IPS-15b (cell line): Measurements from ENCODE around the gene HPSE2.

Source experiments
- H3K27me3 ChIP-seq: one replicate; pipeline ENCODE4 v1.6.1; 2013; ENCODE audit warnings: low read length; ENCODE audit not compliant: control insufficient read depth, insufficient read depth
- H3K36me3 ChIP-seq: one replicate; pipeline ENCODE4 v1.6.1; 2013; ENCODE audit warnings: low read length; ENCODE audit not compliant: control insufficient read depth, insufficient read depth
- H3K4me1 ChIP-seq: one replicate; pipeline ENCODE4 v1.6.1; 2013; ENCODE audit warnings: mild to moderate bottlenecking, low read length; ENCODE audit not compliant: control insufficient read depth, insufficient read depth
- H3K4me3 ChIP-seq: one replicate; pipeline ENCODE4 v1.5.1; 2013; ENCODE audit warnings: low read depth, low read length
- H3K9ac ChIP-seq: one replicate; pipeline ENCODE4 v1.6.1; 2013; ENCODE audit warnings: low read depth, mild to moderate bottlenecking, low read length
- H3K9me3 ChIP-seq: one replicate; pipeline ENCODE4 v1.6.1; 2013; ENCODE audit warnings: mild to moderate bottlenecking, low read length; ENCODE audit not compliant: control insufficient read depth, insufficient read depth

The HPSE2 gene

GRCh38 chr10:98623176-98623575, 612.5 kb downstream of the HPSE2 start:
- H3K4me1 ChIP-seq = peaks cover 8% of the 10 kb centered on the region
- H3K27me3 ChIP-seq = no peaks in the 10 kb centered on the region
- H3K4me3 ChIP-seq = no peak overlapping the region
- H3K36me3 ChIP-seq = no peaks in the 10 kb centered on the region
- no peak overlapping the region for H3K9ac ChIP-seq
- no peaks in the 10 kb centered on the region for H3K9me3 ChIP-seq

GRCh38 chr10:98621630-98622029, 614.0 kb downstream of the HPSE2 start:
- Histone ChIP-seq H3K27me3 (no peaks in the 10 kb centered on the region), H3K36me3 (no peaks in the 10 kb centered on the region), H3K9me3 (no peaks in the 10 kb centered on the region)

GRCh38 chr10:98620503-98620902, 615.1 kb downstream of the HPSE2 start:
- H3K27me3 ChIP-seq = no peaks in the 10 kb centered on the region
- no peaks in the 10 kb centered on the region for H3K9me3 ChIP-seq
- peaks cover 8% of the 10 kb centered on the region for H3K4me1 ChIP-seq
- no peaks in the 10 kb centered on the region for H3K36me3 ChIP-seq
- no peak overlapping the region for H3K9ac ChIP-seq
- no peak overlapping the region for H3K4me3 ChIP-seq

More at GRCh38 chr10:98621630-98622029, 614.0 kb downstream of the HPSE2 start:
- H3K9ac ChIP-seq = no peak overlapping the region
- peaks cover 8% of the 10 kb centered on the region for H3K4me1 ChIP-seq
- no peak overlapping the region for H3K4me3 ChIP-seq

- H3K4me3 ChIP-seq = no peak overlapping the region
- no peak overlapping the region for H3K9ac ChIP-seq
- H3K27me3 ChIP-seq = no peaks in the 10 kb centered on the region
- no peaks in the 10 kb centered on the region for H3K9me3 ChIP-seq
- H3K4me1 ChIP-seq = peaks cover 8% of the 10 kb centered on the region
- no peaks in the 10 kb centered on the region for H3K36me3 ChIP-seq
These were observed 616.2 kb downstream of the HPSE2 start for GRCh38 chr10:98619446-98619845.

- H3K27me3 ChIP-seq = no peaks in the 10 kb centered on the region
- H3K4me1 ChIP-seq = peaks cover 8% of the 10 kb centered on the region
- no peak overlapping the region for H3K9ac ChIP-seq
- H3K9me3 ChIP-seq = no peaks in the 10 kb centered on the region
- no peak overlapping the region for H3K4me3 ChIP-seq
- H3K36me3 ChIP-seq = no peaks in the 10 kb centered on the region
These were observed 617.6 kb downstream of the HPSE2 start for GRCh38 chr10:98617906-98618520.

GRCh38 chr10:98613446-98613845, 622.2 kb downstream of the HPSE2 start:
- Histone ChIP-seq H3K4me1 (no peaks in the 10 kb centered on the region), H3K27me3 (no peaks in the 10 kb centered on the region), H3K9ac (no peak overlapping the region), H3K4me3 (no peak overlapping the region), H3K9me3 (no peaks in the 10 kb centered on the region), H3K36me3 (no peaks in the 10 kb centered on the region)

- H3K36me3 ChIP-seq = no peaks in the 10 kb centered on the region
- H3K9ac ChIP-seq = no peak overlapping the region
- H3K4me1 ChIP-seq = no peaks in the 10 kb centered on the region
- H3K9me3 ChIP-seq = no peaks in the 10 kb centered on the region
- no peaks in the 10 kb centered on the region for H3K27me3 ChIP-seq
- H3K4me3 ChIP-seq = no peak overlapping the region
These were observed 624.2 kb downstream of the HPSE2 start for GRCh38 chr10:98611436-98611835.

GRCh38 chr10:98610836-98611235, 624.8 kb downstream of the HPSE2 start:
- H3K27me3 ChIP-seq = no peaks in the 10 kb centered on the region
- H3K4me1 ChIP-seq = no peaks in the 10 kb centered on the region
- H3K4me3 ChIP-seq = no peak overlapping the region
- no peaks in the 10 kb centered on the region for H3K36me3 ChIP-seq
- no peak overlapping the region for H3K9ac ChIP-seq
- H3K9me3 ChIP-seq = no peaks in the 10 kb centered on the region

- Histone ChIP-seq H3K9me3 (no peaks in the 10 kb centered on the region), H3K36me3 (no peaks in the 10 kb centered on the region), H3K4me1 (no peaks in the 10 kb centered on the region), H3K27me3 (no peaks in the 10 kb centered on the region), H3K9ac (no peak overlapping the region), H3K4me3 (no peak overlapping the region)
These were observed 625.4 kb downstream of the HPSE2 start for GRCh38 chr10:98610301-98610700.

GRCh38 chr10:98609265-98609664, 626.4 kb downstream of the HPSE2 start:
- H3K4me3 ChIP-seq = no peak overlapping the region
- H3K27me3 ChIP-seq = no peaks in the 10 kb centered on the region
- no peaks in the 10 kb centered on the region for H3K4me1 ChIP-seq
- no peaks in the 10 kb centered on the region for H3K36me3 ChIP-seq
- no peak overlapping the region for H3K9ac ChIP-seq
- no peaks in the 10 kb centered on the region for H3K9me3 ChIP-seq

- Histone ChIP-seq H3K36me3 (no peaks in the 10 kb centered on the region), H3K27me3 (no peaks in the 10 kb centered on the region), H3K9me3 (no peaks in the 10 kb centered on the region)
These were observed 627.2 kb downstream of the HPSE2 start for GRCh38 chr10:98608411-98608810.

GRCh38 chr10:98602224-98602623, 633.4 kb downstream of the HPSE2 start:
- H3K36me3 ChIP-seq = no peaks in the 10 kb centered on the region
- H3K27me3 ChIP-seq = no peaks in the 10 kb centered on the region
- no peaks in the 10 kb centered on the region for H3K4me1 ChIP-seq
- no peak overlapping the region for H3K4me3 ChIP-seq
- no peaks in the 10 kb centered on the region for H3K9me3 ChIP-seq
- H3K9ac ChIP-seq = no peak overlapping the region

More at GRCh38 chr10:98608411-98608810, 627.2 kb downstream of the HPSE2 start:
- Histone ChIP-seq H3K9ac (no peak overlapping the region), H3K4me1 (no peaks in the 10 kb centered on the region), H3K4me3 (no peak overlapping the region)
